Epithelial cell of proximal tubule (primary cell): ENCODE results near the gene ZNF112. TPM values are rescaled to one million over a fixed set of nuclear protein-coding genes. Genes with fewer than 3 reads are reported as not detected.
"Not testable (repeated sequence)": the region's sequence is repeated elsewhere in the genome, so short reads cannot be mapped to it uniquely, and the experiment has no call there.

ENCODE experiments used
- DNase-seq: peaks from one replicate; pipeline ENCODE4 v3.0.0-alpha.2; 2011; ENCODE audit warnings: low read depth
- H3K4me3 ChIP-seq: 2 replicates; pipeline ENCODE4 v1.5.1; 2011; ENCODE audit warnings: low read depth, mild to moderate bottlenecking, low read length
- total RNA-seq: library from RNA; depleted of rRNA; stranded (reverse); fragments of >200 nt; gene quantifications from 2 replicates; pipeline ENCODE4 v1.2.3, GENCODE V29; 2015
- TF ChIP-seq, protein P1 (sequence below): conservative IDR thresholded peaks from 2 replicates; pipeline ENCODE4 v1.5.1; 2012; ENCODE audit warnings: low read depth, mild to moderate bottlenecking, low read length

Gene ZNF112
- total RNA-seq: 2.8 and 3.2 TPM in 2 replicates

DNA sequence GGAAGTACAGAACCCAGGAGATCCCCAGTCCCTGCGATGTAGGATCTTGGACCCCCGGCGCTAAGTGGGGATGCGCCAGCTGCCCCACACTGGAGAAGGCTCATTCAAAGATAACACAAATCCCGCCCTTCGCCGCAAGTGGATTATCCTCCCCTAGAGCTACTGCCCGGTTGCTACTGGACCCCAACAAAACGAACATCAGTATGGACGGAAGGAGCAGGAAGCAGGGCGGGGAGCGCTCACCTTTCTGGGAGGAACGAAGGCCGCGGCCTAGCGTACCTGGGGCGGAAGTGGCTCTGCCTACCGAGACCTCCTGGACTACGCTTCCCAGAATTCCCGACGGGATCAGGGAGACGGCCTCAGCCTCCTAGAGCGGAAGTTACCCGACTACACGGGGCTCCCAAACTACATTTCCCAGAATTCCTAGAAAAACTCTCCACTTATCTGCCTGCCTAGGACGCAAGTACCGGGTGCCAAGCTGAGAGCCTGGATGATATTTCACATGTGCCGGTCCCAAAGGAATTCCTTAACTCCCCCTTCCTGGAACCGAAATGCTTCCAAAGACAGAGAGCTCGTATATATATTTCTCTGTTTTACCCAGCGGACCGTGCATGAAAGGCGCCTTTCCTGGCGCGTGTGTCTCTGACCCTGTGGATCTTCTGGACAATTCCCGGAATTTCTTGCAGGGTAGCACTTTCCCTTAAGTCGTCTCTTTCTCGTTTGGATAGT, at the start of gene ZNF112:
Gene ZNF112, minus strand, starts transcription at position 298 of the 729 bp plus-strand sequence. CDS start 16,141 bp downstream, outside the sequence.
- peak within 1 kb of the TSS; percentile 93 for H3K4me3 ChIP-seq
- DNase-seq: peak; percentile 63
- TF ChIP-seq, protein P1, sequence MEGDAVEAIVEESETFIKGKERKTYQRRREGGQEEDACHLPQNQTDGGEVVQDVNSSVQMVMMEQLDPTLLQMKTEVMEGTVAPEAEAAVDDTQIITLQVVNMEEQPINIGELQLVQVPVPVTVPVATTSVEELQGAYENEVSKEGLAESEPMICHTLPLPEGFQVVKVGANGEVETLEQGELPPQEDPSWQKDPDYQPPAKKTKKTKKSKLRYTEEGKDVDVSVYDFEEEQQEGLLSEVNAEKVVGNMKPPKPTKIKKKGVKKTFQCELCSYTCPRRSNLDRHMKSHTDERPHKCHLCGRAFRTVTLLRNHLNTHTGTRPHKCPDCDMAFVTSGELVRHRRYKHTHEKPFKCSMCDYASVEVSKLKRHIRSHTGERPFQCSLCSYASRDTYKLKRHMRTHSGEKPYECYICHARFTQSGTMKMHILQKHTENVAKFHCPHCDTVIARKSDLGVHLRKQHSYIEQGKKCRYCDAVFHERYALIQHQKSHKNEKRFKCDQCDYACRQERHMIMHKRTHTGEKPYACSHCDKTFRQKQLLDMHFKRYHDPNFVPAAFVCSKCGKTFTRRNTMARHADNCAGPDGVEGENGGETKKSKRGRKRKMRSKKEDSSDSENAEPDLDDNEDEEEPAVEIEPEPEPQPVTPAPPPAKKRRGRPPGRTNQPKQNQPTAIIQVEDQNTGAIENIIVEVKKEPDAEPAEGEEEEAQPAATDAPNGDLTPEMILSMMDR: no peak

DNA sequence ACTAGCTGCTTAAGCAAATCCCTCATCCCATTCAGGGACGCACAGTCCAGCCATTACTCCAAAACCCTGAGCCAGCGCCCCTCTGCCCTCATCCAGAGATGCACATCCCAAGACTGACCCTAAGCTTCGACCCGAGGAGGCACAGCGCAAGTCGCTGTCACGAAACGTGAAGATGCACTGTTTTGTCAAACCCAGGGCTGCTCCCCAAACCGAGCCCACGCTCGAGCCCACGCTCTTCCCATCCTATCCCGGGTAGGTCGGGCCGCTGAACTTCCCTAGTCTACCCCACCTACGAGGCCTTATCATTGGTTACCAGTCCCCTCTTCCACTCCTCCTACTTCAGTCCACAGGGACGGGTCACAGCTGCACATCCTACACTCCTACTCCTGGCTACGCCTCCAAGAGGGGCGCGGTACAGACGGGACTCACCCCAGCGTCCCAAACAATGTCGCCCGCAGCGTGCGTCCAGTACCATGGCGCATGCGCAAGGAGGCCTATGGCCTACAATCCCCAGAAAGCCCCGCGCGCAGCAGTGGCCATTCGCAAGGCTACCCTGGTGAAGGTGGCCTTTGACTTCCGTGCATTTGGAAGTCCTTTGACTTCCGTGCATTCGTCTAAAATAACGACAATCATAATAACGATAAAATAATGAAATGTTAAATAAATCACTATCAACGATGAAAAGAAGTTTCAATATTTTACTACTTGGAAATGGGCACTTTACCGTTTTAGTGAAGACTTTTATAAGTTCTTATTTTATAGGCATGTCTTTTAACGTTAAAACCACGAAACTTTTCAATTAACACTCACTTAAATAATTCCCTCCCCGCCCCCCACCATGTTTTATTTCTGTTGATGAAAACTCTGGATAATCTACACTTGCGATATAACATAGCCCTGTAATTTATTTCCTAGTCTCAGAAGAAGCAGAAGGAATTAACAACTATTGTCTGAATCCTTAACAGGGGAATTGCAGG, 44.9 kb upstream of the ZNF112 start, which contains the start of gene ZNF285:
Gene ZNF285, minus strand, starts transcription at position 470 of the 977 bp plus-strand sequence. CDS start 4,395 bp downstream, outside the sequence.
- peak within 1 kb of the TSS; percentile 88 for H3K4me3 ChIP-seq
- peak; percentile 58 for DNase-seq
- TF ChIP-seq, protein P1: no peak

DNA sequence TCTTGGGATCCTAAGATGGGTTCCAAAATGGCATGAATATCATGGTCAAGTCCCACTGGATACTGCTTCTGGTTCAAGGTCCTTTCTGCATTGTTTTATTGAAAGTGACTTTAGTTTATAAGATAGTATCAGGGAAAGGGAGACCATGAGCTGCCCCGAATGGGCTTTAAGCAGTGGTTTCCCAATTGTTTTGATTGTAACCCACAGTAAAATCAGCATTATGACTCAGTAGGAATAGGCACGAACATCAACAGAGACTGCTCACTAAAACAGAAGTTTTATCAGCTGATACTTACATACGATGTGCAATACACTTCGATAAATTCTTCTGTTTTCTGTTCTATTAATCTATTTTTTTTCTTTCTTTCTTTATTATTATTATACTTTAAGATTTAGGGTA, 32.8 kb upstream of the ZNF112 start:
- not testable (repeated sequence) for DNase-seq

DNA sequence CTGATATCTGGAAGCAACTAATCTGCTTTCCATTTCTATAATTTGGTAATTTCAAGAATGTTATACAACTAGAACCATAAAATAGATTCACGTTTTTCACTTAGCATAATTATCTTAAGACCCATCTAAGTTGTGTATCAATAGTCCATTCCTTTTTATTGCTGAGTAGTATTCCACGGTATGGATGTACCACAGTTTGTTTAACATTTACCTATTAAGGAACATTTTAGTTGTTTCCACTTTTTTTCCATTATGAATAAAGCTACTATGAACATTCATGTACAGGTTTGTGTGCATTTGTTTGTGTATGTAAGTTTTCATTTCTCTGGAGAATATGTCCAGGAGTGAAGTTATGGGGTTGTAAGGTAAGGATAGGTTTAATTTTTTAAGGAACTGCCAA, 18.3 kb upstream of the ZNF112 start:
- no peak overlapping the region for H3K4me3 ChIP-seq
- no peak for DNase-seq
- TF ChIP-seq, protein P1: no peak

More for the DNA sequence above, 32.8 kb upstream of the ZNF112 start:
- not testable (repeated sequence) for H3K4me3 ChIP-seq

DNA sequence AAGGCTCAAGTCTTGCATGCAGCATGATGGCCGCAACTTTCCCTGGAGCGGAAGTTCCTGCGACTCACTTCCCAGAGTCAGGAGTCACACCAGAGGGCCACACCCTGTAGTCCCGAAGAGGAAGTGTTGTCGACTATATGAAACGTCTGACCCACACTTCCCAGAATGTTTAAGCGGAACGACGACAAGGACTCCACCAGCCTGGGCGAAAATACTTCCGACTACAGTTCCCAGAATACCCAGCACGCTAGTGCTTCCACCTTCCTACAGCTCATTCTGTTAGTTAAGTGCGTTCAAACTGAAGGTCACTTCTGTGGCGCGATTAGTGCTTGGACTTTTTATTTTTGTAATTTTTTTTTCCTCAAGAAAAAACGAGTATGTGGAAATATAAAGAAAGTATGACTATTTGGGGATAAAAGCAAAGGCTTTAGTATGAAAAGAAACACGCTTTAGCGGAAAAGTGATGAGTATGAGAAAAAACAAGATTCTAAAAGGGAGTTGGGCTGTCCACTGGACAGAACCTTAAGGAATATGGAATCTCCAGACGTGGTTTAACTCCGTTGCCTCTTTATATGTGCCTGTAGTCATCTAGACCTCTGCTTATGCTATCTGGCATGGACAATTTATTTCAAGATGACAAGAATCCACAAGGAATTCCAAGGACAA, 15.5 kb upstream of the ZNF112 start:
- H3K4me3 ChIP-seq: no peak overlapping the region
- DNase-seq: no peak
- TF ChIP-seq, protein P1: no peak

DNA sequence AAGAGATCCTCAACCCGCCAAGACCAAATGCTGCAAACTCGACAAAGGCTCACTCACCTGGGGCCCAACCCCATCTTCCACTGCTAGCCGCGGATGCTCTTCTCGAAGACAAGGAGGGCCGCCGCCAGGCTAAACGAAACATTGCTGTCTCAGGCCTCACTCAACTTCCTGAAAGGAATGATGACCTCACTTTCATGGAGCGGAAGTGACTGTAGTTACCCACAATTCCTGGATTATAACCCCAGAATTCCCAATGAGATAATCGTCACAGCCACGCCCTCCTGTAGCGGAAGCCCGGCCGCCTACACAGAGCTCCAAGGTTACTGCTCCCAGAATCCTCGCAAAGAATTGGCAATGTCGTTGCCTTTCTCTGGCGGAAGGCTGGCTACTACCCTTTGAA, 10.5 kb upstream of the ZNF112 start:
- no peak overlapping the region for H3K4me3 ChIP-seq
- TF ChIP-seq, protein P1: no peak
- no peak for DNase-seq

DNA sequence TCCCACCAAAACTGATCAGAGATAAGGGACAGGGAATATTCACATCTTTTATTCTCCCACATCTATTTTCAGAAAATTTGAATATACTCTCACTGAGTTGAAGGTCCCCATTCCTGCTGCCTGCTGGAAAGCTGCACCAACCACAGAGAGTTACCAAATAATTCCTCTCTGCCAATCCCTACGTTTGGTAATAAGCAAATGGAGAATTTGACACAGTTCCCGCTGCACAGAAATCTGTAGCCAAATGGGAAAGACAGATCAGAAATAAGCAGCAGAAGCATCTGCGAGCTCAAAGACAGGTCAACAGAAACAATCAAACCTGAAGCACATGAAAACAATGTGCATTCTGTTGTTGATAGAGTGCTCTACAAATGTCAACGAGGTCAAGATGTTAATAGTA, 9.9 kb downstream of the ZNF112 start:
- DNase-seq: no peak
- TF ChIP-seq, protein P1: no peak
- H3K4me3 ChIP-seq: no peak overlapping the region
